ENCODE measurements around the gene NSRP1. TPM values are rescaled to one million over a fixed set of nuclear protein-coding genes. Genes with fewer than 3 reads are reported as not detected.

Gene NSRP1
- total and polyA plus RNA-seq, 2 donors (not counting 3 experiments of a cell fraction or from before 2014, with no cell fraction given): 11.2 to 29.1 TPM

- TF ChIP-seq FOS (IDR thresholded peaks at IDR 0.05; ENCODE audit: borderline replicate concordance, insufficient read depth, low read length) (peak; percentile 19), CTCF (IDR thresholded peaks at IDR 0.05; ENCODE audit: extremely low read depth in 1 of 2, insufficient read depth in 1 of 2, low read depth in 1 of 2, low read length in 2 of 2) (no peak), POLR2A (IDR thresholded peaks at IDR 0.05; ENCODE audit: low read depth, low read length) (no peak)
- H3K79me2 ChIP-seq (ENCODE audit: control insufficient read depth, insufficient read depth, low read length): peaks cover 14% of the 10 kb centered on the region
- dilution Hi-C loops (cut with MboI; ENCODE audit: extremely low pct_ligation_motif_present, low sequenced_read_pairs) (no loop called here), intact Hi-C loops (cut with micrococcal nuclease) (no loop called here)
- H3K9me1 ChIP-seq (replicated peaks; ENCODE audit: control insufficient read depth, extremely low read depth, insufficient read depth, low read length): no peaks in the 10 kb centered on the region
- no peak overlapping the region for H2AFZ ChIP-seq (ENCODE audit: low read depth, low read length)
- peaks cover 0 to 2% of the 10 kb centered on the region in 2 experiments for H3K36me3 ChIP-seq (ENCODE audit: control insufficient read depth in 2 of 2, extremely low read depth in 1 of 2, insufficient read depth in 2 of 2, low read length in 2 of 2)
- no peak overlapping the region for H3K4me2 ChIP-seq (ENCODE audit: insufficient read depth, low read length)
- DNase-seq (ENCODE audit: low read depth, low spot score): no peak
- H3K9me3 ChIP-seq (replicated peaks; ENCODE audit: control insufficient read depth, insufficient read depth, low read length): no peaks in the 10 kb centered on the region
- POLR2A ChIA-PET: no interaction called here
- H3K27ac ChIP-seq (ENCODE audit: insufficient read depth, low read depth, low read length): no peak overlapping the region
- no TSS peak for BruUV-seq (replicated peaks)
- FAIRE-seq: no peak
- no peaks in the 10 kb centered on the region for H3K4me1 ChIP-seq (ENCODE audit: control insufficient read depth, extremely low read depth, insufficient read depth, low read length)
- CTCF ChIA-PET: interaction anchor here (1.4 to 1.5 kb wide), 4 partner anchors 10 to 164 kb away, joined by 3 to 4 read pairs (median 3); no protein-coding TSS in a partner anchor
- no peak overlapping the region for H3K4me3 ChIP-seq (replicated peaks in 1 of 3; ENCODE audit: insufficient read depth in 1 of 3, low read depth in 1 of 3, low read length in 3 of 3)
- no peaks in the 10 kb centered on the region for H3K27me3 ChIP-seq (ENCODE audit: control insufficient read depth in 2 of 2, insufficient read depth in 2 of 2, low read length in 2 of 2)
- no peak overlapping the region for H3K9ac ChIP-seq (replicated peaks; ENCODE audit: extremely low read depth, insufficient read depth, low read length)
- H4K20me1 ChIP-seq (replicated peaks; ENCODE audit: control insufficient read depth, extremely low read depth, insufficient read depth, low read length): no peaks in the 10 kb centered on the region
Observed at GRCh38 chr17:30172560-30172959, 55.9 kb downstream of the NSRP1 start.

GRCh38 chr17:30173649-30174048 lies 57.0 kb downstream of the NSRP1 start:
- no peak overlapping the region for H3K9ac ChIP-seq (replicated peaks; ENCODE audit: extremely low read depth, insufficient read depth, low read length)
- H2AFZ ChIP-seq (ENCODE audit: low read depth, low read length): no peak overlapping the region
- H3K9me1 ChIP-seq (replicated peaks; ENCODE audit: control insufficient read depth, extremely low read depth, insufficient read depth, low read length): no peaks in the 10 kb centered on the region
- H3K9me3 ChIP-seq (replicated peaks; ENCODE audit: control insufficient read depth, insufficient read depth, low read length): no peaks in the 10 kb centered on the region
- peaks cover 12% of the 10 kb centered on the region for H3K79me2 ChIP-seq (ENCODE audit: control insufficient read depth, insufficient read depth, low read length)
- intact Hi-C loops (cut with micrococcal nuclease): no loop called here
- no peak overlapping the region for H3K27ac ChIP-seq (ENCODE audit: insufficient read depth, low read depth, low read length)
- H4K20me1 ChIP-seq (replicated peaks; ENCODE audit: control insufficient read depth, extremely low read depth, insufficient read depth, low read length): no peaks in the 10 kb centered on the region
- no TSS peak for BruUV-seq (replicated peaks)
- no peak for TF ChIP-seq FOS (IDR thresholded peaks at IDR 0.05; ENCODE audit: borderline replicate concordance, insufficient read depth, low read length)
- no peak for TF ChIP-seq EZH2 (IDR thresholded peaks at IDR 0.05; ENCODE audit: borderline replicate concordance, low read depth, low read length, severe bottlenecking)
- no peak for TF ChIP-seq CTCF (IDR thresholded peaks at IDR 0.05; ENCODE audit: extremely low read depth in 1 of 2, insufficient read depth in 1 of 2, low read depth in 1 of 2, low read length in 2 of 2)
- no peak for TF ChIP-seq MYC (IDR thresholded peaks at IDR 0.05; ENCODE audit: low read depth, low read length)
- TF ChIP-seq POLR2A (IDR thresholded peaks at IDR 0.05; ENCODE audit: low read depth, low read length): no peak
- dilution Hi-C loops (cut with MboI; ENCODE audit: extremely low pct_ligation_motif_present, low sequenced_read_pairs): no loop called here
- peaks cover 0 to 2% of the 10 kb centered on the region in 2 experiments for H3K36me3 ChIP-seq (ENCODE audit: control insufficient read depth in 2 of 2, extremely low read depth in 1 of 2, insufficient read depth in 2 of 2, low read length in 2 of 2)
- H3K4me2 ChIP-seq (ENCODE audit: insufficient read depth, low read length): no peak overlapping the region
- ChIA-PET POLR2A (no interaction called here), CTCF (interaction anchor here (1.4 kb wide), 3 partner anchors 11 to 163 kb away, joined by 3 to 6 read pairs (median 4); no protein-coding TSS in a partner anchor)
- H3K4me3 ChIP-seq (replicated peaks in 1 of 3; ENCODE audit: insufficient read depth in 1 of 3, low read depth in 1 of 3, low read length in 3 of 3): no peak overlapping the region
- DNase-seq (ENCODE audit: low read depth, low spot score) (no peak), FAIRE-seq (no peak)
- H3K4me1 ChIP-seq (ENCODE audit: control insufficient read depth, extremely low read depth, insufficient read depth, low read length): no peaks in the 10 kb centered on the region
- no peaks in the 10 kb centered on the region for H3K27me3 ChIP-seq (ENCODE audit: control insufficient read depth in 2 of 2, insufficient read depth in 2 of 2, low read length in 2 of 2)

Measured in endothelial cell of umbilical vein (primary cell).